ENCODE measurements around the gene NAP1L1. TPM values are rescaled to one million over a fixed set of nuclear protein-coding genes. Genes with fewer than 3 reads are reported as not detected.

The NAP1L1 gene
- total RNA-seq, 1 experiment from 2014 or later: 620 TPM

DNA sequence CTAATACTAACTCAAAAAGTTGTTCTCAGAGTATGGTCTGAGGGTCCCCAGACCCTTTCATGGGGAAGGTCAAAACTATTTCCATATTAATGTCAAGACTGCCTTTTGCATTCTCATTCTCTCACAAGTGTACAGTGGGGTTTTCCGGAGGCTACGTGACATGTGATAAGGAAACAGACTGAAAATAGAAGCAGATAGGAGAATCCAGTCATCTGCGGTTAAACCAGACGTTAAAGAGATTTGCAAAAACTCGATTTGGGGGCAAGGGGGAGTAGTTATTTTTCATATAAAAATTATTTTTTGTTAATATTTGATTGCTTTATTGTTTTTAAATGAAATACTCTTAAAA is 1.0 kb upstream of the NAP1L1 start:
- ATAC-seq (no peak), DNase-seq (ENCODE audit: low read depth, low spot score) (no peak)
- Histone ChIP-seq H3K4me1 (ENCODE audit: control insufficient read depth, insufficient read depth, low read length) (peaks cover 24% of the 10 kb centered on the region), H3K4me3 (ENCODE audit: low read depth in 2 of 2, low read length in 2 of 2) (peak overlapping the region; percentile 61 to 96), H3K9me3 (ENCODE audit: control insufficient read depth, insufficient read depth, low read depth, low read length) (no peaks in the 10 kb centered on the region), H3K27ac (ENCODE audit: low read length) (peak overlapping the region; percentile 90), H3K27me3 (ENCODE audit: control insufficient read depth, insufficient read depth, low read length) (no peaks in the 10 kb centered on the region), H3K36me3 (ENCODE audit: control insufficient read depth, insufficient read depth, low read length) (peaks cover 9% of the 10 kb centered on the region; the same call in 1 of the 2 replicates)
- no TSS peak for BruUV-seq (replicated peaks)
- in situ Hi-C loops (cut with HindIII; ENCODE audit: low pct_unique_long_range_greater_than_20kb, low sequenced_read_pairs): no loop called here
- intact Hi-C loops (cut with micrococcal nuclease; ENCODE audit: unreplicated experiment): loop anchor here (10.0 kb wide), 2 partner anchors 69 to 369 kb away; no protein-coding TSS in a partner anchor
- ChIA-PET CTCF (no interaction called here), POLR2A (interaction anchor here (0.6 kb wide), 1 partner anchor 680 kb away, joined by 3 read pairs; no protein-coding TSS in a partner anchor)
- no peak for TF ChIP-seq SIN3A (IDR thresholded peaks at IDR 0.05; ENCODE audit: borderline replicate concordance, insufficient read depth, low read depth, low read length)
- TF ChIP-seq TCF7L2 (IDR thresholded peaks at IDR 0.05; ENCODE audit: low read depth, low read length): no peak
- TF ChIP-seq, protein P1, sequence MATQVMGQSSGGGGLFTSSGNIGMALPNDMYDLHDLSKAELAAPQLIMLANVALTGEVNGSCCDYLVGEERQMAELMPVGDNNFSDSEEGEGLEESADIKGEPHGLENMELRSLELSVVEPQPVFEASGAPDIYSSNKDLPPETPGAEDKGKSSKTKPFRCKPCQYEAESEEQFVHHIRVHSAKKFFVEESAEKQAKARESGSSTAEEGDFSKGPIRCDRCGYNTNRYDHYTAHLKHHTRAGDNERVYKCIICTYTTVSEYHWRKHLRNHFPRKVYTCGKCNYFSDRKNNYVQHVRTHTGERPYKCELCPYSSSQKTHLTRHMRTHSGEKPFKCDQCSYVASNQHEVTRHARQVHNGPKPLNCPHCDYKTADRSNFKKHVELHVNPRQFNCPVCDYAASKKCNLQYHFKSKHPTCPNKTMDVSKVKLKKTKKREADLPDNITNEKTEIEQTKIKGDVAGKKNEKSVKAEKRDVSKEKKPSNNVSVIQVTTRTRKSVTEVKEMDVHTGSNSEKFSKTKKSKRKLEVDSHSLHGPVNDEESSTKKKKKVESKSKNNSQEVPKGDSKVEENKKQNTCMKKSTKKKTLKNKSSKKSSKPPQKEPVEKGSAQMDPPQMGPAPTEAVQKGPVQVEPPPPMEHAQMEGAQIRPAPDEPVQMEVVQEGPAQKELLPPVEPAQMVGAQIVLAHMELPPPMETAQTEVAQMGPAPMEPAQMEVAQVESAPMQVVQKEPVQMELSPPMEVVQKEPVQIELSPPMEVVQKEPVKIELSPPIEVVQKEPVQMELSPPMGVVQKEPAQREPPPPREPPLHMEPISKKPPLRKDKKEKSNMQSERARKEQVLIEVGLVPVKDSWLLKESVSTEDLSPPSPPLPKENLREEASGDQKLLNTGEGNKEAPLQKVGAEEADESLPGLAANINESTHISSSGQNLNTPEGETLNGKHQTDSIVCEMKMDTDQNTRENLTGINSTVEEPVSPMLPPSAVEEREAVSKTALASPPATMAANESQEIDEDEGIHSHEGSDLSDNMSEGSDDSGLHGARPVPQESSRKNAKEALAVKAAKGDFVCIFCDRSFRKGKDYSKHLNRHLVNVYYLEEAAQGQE (IDR thresholded peaks at IDR 0.05; ENCODE audit: insufficient read depth in 1 of 2, low read depth in 2 of 2, low read length in 1 of 2): no peak
- TF ChIP-seq, protein P2, sequence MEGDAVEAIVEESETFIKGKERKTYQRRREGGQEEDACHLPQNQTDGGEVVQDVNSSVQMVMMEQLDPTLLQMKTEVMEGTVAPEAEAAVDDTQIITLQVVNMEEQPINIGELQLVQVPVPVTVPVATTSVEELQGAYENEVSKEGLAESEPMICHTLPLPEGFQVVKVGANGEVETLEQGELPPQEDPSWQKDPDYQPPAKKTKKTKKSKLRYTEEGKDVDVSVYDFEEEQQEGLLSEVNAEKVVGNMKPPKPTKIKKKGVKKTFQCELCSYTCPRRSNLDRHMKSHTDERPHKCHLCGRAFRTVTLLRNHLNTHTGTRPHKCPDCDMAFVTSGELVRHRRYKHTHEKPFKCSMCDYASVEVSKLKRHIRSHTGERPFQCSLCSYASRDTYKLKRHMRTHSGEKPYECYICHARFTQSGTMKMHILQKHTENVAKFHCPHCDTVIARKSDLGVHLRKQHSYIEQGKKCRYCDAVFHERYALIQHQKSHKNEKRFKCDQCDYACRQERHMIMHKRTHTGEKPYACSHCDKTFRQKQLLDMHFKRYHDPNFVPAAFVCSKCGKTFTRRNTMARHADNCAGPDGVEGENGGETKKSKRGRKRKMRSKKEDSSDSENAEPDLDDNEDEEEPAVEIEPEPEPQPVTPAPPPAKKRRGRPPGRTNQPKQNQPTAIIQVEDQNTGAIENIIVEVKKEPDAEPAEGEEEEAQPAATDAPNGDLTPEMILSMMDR (IDR thresholded peaks at IDR 0.05): no peak
- TF ChIP-seq POLR2AphosphoS5 (IDR thresholded peaks at IDR 0.05; ENCODE audit: low read depth, low read length): no peak

DNA sequence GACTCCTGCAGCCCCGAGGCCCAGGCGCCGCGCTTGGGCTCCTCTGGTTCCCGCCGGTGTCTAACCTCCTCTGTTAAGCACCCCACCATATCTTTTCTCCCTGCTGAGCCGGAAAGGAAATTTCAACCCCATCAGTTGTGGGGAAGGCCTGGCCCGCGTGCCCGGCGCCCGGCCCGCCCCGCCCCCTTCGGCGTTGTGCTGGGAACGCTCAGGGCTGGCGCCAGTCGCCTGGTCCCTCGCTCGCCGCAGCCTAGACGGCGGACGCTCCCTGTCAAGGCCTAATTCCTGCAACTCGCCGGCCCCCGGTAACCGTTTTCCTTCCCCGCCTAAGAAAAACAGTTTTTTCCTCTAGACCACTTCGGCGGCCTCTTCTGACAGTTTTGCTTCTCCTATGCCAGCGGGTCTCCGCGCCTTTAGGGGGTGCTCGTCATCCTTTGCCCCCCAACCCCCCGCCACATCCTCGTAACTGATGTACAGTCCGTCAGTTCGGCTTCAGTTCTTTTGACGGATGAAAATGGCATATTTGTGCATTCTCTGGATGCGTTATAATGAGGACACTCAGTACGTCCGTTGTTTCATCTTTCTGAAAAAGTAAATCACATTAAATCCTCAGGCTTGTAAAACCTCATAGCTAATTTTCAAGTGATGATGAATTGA is 506 bp upstream of the NAP1L1 start:
- no TSS peak for BruUV-seq (replicated peaks)
- Histone ChIP-seq H3K4me1 (ENCODE audit: control insufficient read depth, insufficient read depth, low read length) (peaks cover 26% of the 10 kb centered on the region), H3K27ac (ENCODE audit: low read length) (peak overlapping the region; percentile 90), H3K36me3 (ENCODE audit: control insufficient read depth, insufficient read depth, low read length) (peaks cover 10% of the 10 kb centered on the region; the same call in 1 of the 2 replicates), H3K27me3 (ENCODE audit: control insufficient read depth, insufficient read depth, low read length) (no peaks in the 10 kb centered on the region), H3K4me3 (ENCODE audit: low read depth in 2 of 2, low read length in 2 of 2) (peak overlapping the region; percentile 61 to 96), H3K9me3 (ENCODE audit: control insufficient read depth, insufficient read depth, low read depth, low read length) (no peaks in the 10 kb centered on the region)
- DNase-seq (ENCODE audit: low read depth, low spot score): no peak
- ChIA-PET POLR2A (interaction anchor here (0.6 kb wide), 2 partner anchors 52 to 680 kb away, joined by 3 to 6 read pairs; no protein-coding TSS in a partner anchor), CTCF (no interaction called here)
- TF ChIP-seq, protein P2 (IDR thresholded peaks at IDR 0.05): peak; percentile 74
- TF ChIP-seq TCF7L2 (IDR thresholded peaks at IDR 0.05; ENCODE audit: low read depth, low read length) (no peak), SIN3A (IDR thresholded peaks at IDR 0.05; ENCODE audit: borderline replicate concordance, insufficient read depth, low read depth, low read length) (0 out of 2 replicates have a peak, but pooled peaks have one; percentile 44), POLR2AphosphoS5 (IDR thresholded peaks at IDR 0.05; ENCODE audit: low read depth, low read length) (no peak)
- TF ChIP-seq, protein P1 (IDR thresholded peaks at IDR 0.05; ENCODE audit: insufficient read depth in 1 of 2, low read depth in 2 of 2, low read length in 1 of 2): no peak
- in situ Hi-C loops (cut with HindIII; ENCODE audit: low pct_unique_long_range_greater_than_20kb, low sequenced_read_pairs) (no loop called here), intact Hi-C loops (cut with micrococcal nuclease; ENCODE audit: unreplicated experiment) (loop anchor here (5.0 to 10.0 kb wide), 3 partner anchors 70 to 370 kb away; partner anchors contain the start of gene BBS10)
- peak; percentile 89 for ATAC-seq

Measured in Panc1 (cell line).